GM12878 (cell line): ENCODE results near the gene TMEM239. TPM values are rescaled to one million over a fixed set of nuclear protein-coding genes. Genes with fewer than 3 reads are reported as not detected.

ENCODE experiments used
- ATAC-seq: fragments of 200-7000 bp; cut with Tn5 transposase; 3 replicates; pipeline ENCODE4 v1.9.1; 2020; ENCODE audit warnings: mild to moderate bottlenecking, moderate library complexity
- BruUV-seq: library from RNA; stranded (reverse); fragments of 400-500 nt; replicated peaks from 2 replicates; lab custom pipeline; 2021; lab: Mats Ljungman, UMichigan
- CTCF ChIA-PET: fragments of 300-600 bp; sonication (Branson Sonifier 250); formaldehyde crosslinking; extraction: SDS; loops from one replicate; lab custom pipeline; 2021; ENCODE audit warnings: inconsistent platforms; lab: Yijun Ruan, JAX
- POLR2A ChIA-PET: fragments of 350-600 bp; formaldehyde crosslinking; extraction: SDS; loops from one replicate; lab custom pipeline; 2021; ENCODE audit warnings: inconsistent platforms; lab: Charles Lee
- RAD21 ChIA-PET: fragments of 300-600 bp; sonication (Branson Sonifier 250); formaldehyde crosslinking; loops from one replicate; lab custom pipeline; 2023; ENCODE audit warnings: antibody characterized with exemption; ENCODE audit not compliant: unreplicated experiment; lab: Charles Lee
- SMC1A ChIA-PET: fragments of 300-600 bp; sonication (Branson Sonifier 250); formaldehyde crosslinking; loops from one replicate; lab custom pipeline; 2023; ENCODE audit not compliant: unreplicated experiment, uncharacterized antibody; lab: Charles Lee
- DNase-seq: peaks from one replicate; pipeline ENCODE4 v3.0.0-alpha.2; 2011; ENCODE audit warnings: low read depth, low spot score
- FAIRE-seq: peaks from 3 replicates; lab custom pipeline; 2011; peaks lifted over from hg19 to GRCh38; lab: Jason Lieb, UNC
- H2AFZ ChIP-seq: 2 replicates; pipeline ENCODE4 v1.6.0; 2011; ENCODE audit warnings: low read depth, low read length, control low read depth; ENCODE audit not compliant: control insufficient read depth
- H3K27ac ChIP-seq: 2 replicates; pipeline ENCODE4 v1.5.1; 2011; ENCODE audit warnings: control low read depth; ENCODE audit not compliant: control insufficient read depth, insufficient read depth
- H3K27me3 ChIP-seq, 2 experiments: replicated peaks in 1 of 2; 2 replicates each; pipeline versions ENCODE4 v1.6.0 to v1.6.1; 2011; ENCODE audit warnings: low read length in 1 of 2; ENCODE audit not compliant: control insufficient read depth in 2 of 2, insufficient read depth in 2 of 2
- H3K36me3 ChIP-seq, 2 experiments: 2 replicates each; pipeline ENCODE4 v1.5.1; 2011; ENCODE audit warnings: low read length in 1 of 2; ENCODE audit not compliant: control insufficient read depth in 2 of 2, insufficient read depth in 2 of 2
- H3K4me1 ChIP-seq: 2 replicates; pipeline ENCODE4 v1.6.1; 2011; ENCODE audit warnings: mild to moderate bottlenecking, low read length, moderate library complexity, mixed read lengths; ENCODE audit not compliant: control insufficient read depth, insufficient read depth
- H3K4me2 ChIP-seq: 2 replicates; pipeline ENCODE4 v1.6.0; 2011; ENCODE audit warnings: control low read depth; ENCODE audit not compliant: control insufficient read depth, insufficient read depth
- H3K4me3 ChIP-seq: fragments of 200-600 bp; sonication (generic); 2 replicates; pipeline ENCODE4 v1.5.1; 2016
- H3K79me2 ChIP-seq: 2 replicates; pipeline ENCODE4 v1.6.0; 2011; ENCODE audit warnings: low read length; ENCODE audit not compliant: control insufficient read depth, insufficient read depth
- H3K9ac ChIP-seq: 2 replicates; pipeline ENCODE4 v1.8.0; 2011; ENCODE audit warnings: low read length, control low read depth, mixed read lengths; ENCODE audit not compliant: control insufficient read depth, insufficient read depth
- H3K9me3 ChIP-seq: replicated peaks from 3 replicates; pipeline ENCODE4 v1.5.1; 2011; ENCODE audit warnings: mild to moderate bottlenecking, low read length; ENCODE audit not compliant: control insufficient read depth, insufficient read depth
- H4K20me1 ChIP-seq: 2 replicates; pipeline ENCODE4 v1.6.0; 2011; ENCODE audit not compliant: control insufficient read depth, insufficient read depth
- CHD4 ChIP-seq: fragments of 200-600 bp; sonication (generic); IDR thresholded peaks from 2 replicates; pipeline ENCODE4 v1.6.1; 2016; ENCODE audit warnings: mild to moderate bottlenecking
- MYC ChIP-seq: IDR thresholded peaks from 2 replicates; pipeline ENCODE4 v1.6.1; 2011; ENCODE audit warnings: mild to moderate bottlenecking, low read length, moderate library complexity, inconsistent platforms; ENCODE audit not compliant: insufficient read depth, insufficient replicate concordance, insufficient read length, severe bottlenecking
- NR2C1 ChIP-seq: fragments of 450-650 bp; IDR thresholded peaks from 2 replicates; pipeline ENCODE4 v1.6.1; 2017; ENCODE audit warnings: antibody characterized with exemption, mild to moderate bottlenecking, moderate library complexity
- SIN3A ChIP-seq: IDR thresholded peaks from 2 replicates; pipeline ENCODE4 v1.6.1; 2012; ENCODE audit warnings: low read depth, low read length, improper control_type of control experiment
- SKIL ChIP-seq: fragments of 450-650 bp; IDR thresholded peaks from 2 replicates; pipeline ENCODE4 v1.6.1; 2017; ENCODE audit warnings: mild to moderate bottlenecking, low read depth, inconsistent platforms; ENCODE audit not compliant: poor library complexity, severe bottlenecking
- STAT1 ChIP-seq: fragments of 450-650 bp; conservative IDR thresholded peaks from 2 replicates; pipeline ENCODE4 v1.6.1; 2014; ENCODE audit warnings: antibody characterized with exemption, mild to moderate bottlenecking
- ZBTB33 ChIP-seq: fragments of 450-650 bp; IDR thresholded peaks from 2 replicates; pipeline ENCODE4 v1.6.1; 2017; ENCODE audit warnings: mild to moderate bottlenecking
- ZNF217 ChIP-seq: fragments of 450-650 bp; IDR thresholded peaks from 2 replicates; pipeline ENCODE4 v1.6.1; 2017; ENCODE audit warnings: antibody characterized with exemption, mild to moderate bottlenecking
- WGBS: methylation state at CpG from one replicate; pipeline ENCODE4 v1.1.6; 2016; ENCODE audit warnings: low lambda C conversion rate; ENCODE audit not compliant: insufficient replicate concordance, insufficient coverage; ENCODE audit errors: missing lambda C conversion rate; 5-methylcytosine and 5-hydroxymethylcytosine counted together
- in situ Hi-C: fragments of 300-500 bp; cut with MboI; formaldehyde crosslinking; loops from 9 replicates; pipeline ENCODE4 v1.14.3; 2018; ENCODE audit warnings: mixed read lengths
- intact Hi-C: fragments of 100-400 bp; cut with micrococcal nuclease; formaldehyde crosslinking; loops from one replicate; pipeline ENCODE4 v1.14.2; 2022; ENCODE audit not compliant: unreplicated experiment
- polyA plus RNA-seq, 11 experiments: library from polyadenylated mRNA; depleted of rRNA in 4 of 11; unstranded in 6 of 11; stranded (reverse) in 5 of 11; fragments of >200 nt; fragmentation: Nextera tagmentation in 4 of 11; fragmentation: Illumina TruSeq in 1 of 11; extraction: Ambion mirVana in 4 of 11; extraction: Trizol in 1 of 11; gene quantifications; 1 replicate in 1 of 11; 2 replicates in 10 of 11; pipeline versions ENCODE4 v1.2.1 to v1.2.3, GENCODE V29; 2011 to 2016; ENCODE audit warnings: inconsistent platforms in 2 of 11, missing spikeins in 2 of 11, low read depth in 1 of 11
- total RNA-seq, 4 experiments: library from RNA; depleted of rRNA in 3 of 4; stranded (reverse); fragments of >200 nt in 3 of 4; fragmentation: Illumina TruSeq in 1 of 4; extraction: Trizol in 1 of 4; gene quantifications; 2 replicates each; pipeline versions ENCODE4 v1.2.1 to v1.2.3, GENCODE V29; 2013 to 2021

Gene TMEM239
- total and polyA plus RNA-seq, 10 of the 15 experiments (the other 5 are each of a cell fraction or from before 2014, with no cell fraction given): not detected

GRCh38 chr20:2820084-2820895 lies 4.1 kb downstream of the TMEM239 start:
- Histone ChIP-seq H3K79me2 (no peaks in the 10 kb centered on the region), H4K20me1 (no peaks in the 10 kb centered on the region), H3K9ac (no peak overlapping the region), H3K4me1 (no peaks in the 10 kb centered on the region), H3K27me3 (no peaks in the 10 kb centered on the region), H3K4me3 (no peak overlapping the region), H3K27ac (no peak overlapping the region), H3K4me2 (no peak overlapping the region), H3K9me3 (no peaks in the 10 kb centered on the region), H3K36me3 (no peaks in the 10 kb centered on the region), H2AFZ (no peak overlapping the region)
- RAD21 ChIA-PET: no interaction called here
- TF ChIP-seq ZNF217 (no peak), SIN3A (no peak)
- SMC1A ChIA-PET: no interaction called here
- BruUV-seq: no TSS peak
- DNase-seq (no peak), FAIRE-seq (no peak), ATAC-seq (no peak)
- WGBS: 70% methylated on average over 32 of the region's 32 CpGs
- in situ Hi-C loops: loop anchor here (5.0 kb wide), 1 partner anchor 1217 kb away; no protein-coding TSS in a partner anchor
- intact Hi-C loops: no loop called here
- POLR2A ChIA-PET: no interaction called here
- CTCF ChIA-PET: no interaction called here

GRCh38 chr20:2820896-2821869 lies 5.0 kb downstream of the TMEM239 start:
- POLR2A ChIA-PET: no interaction called here
- no peak for TF ChIP-seq MYC
- no peak for TF ChIP-seq ZBTB33
- no peak for TF ChIP-seq CHD4
- TF ChIP-seq SKIL: no peak
- no peak for TF ChIP-seq NR2C1
- TF ChIP-seq STAT1: no peak

More at GRCh38 chr20:2820896-2821869, 5.0 kb downstream of the TMEM239 start:
- no peak overlapping the region for H3K9ac ChIP-seq
- WGBS: 45% methylated on average over 62 of the region's 68 CpGs
- no peak overlapping the region for H3K27ac ChIP-seq
- H3K79me2 ChIP-seq: no peaks in the 10 kb centered on the region
- H4K20me1 ChIP-seq: no peaks in the 10 kb centered on the region
- ChIA-PET RAD21 (no interaction called here), SMC1A (interaction anchor here (1.5 kb wide), 1 partner anchor 9 kb away, joined by 4 read pairs; no protein-coding TSS in a partner anchor), CTCF (no interaction called here)
- no peak overlapping the region for H2AFZ ChIP-seq
- no peaks in the 10 kb centered on the region for H3K36me3 ChIP-seq
- H3K27me3 ChIP-seq: no peaks in the 10 kb centered on the region
- H3K4me3 ChIP-seq: no peak overlapping the region
- no peak for ATAC-seq
- FAIRE-seq: no peak
- no peaks in the 10 kb centered on the region for H3K4me1 ChIP-seq
- no TSS peak for BruUV-seq
- in situ Hi-C loops (loop anchor here (5.0 kb wide), 1 partner anchor 1216 kb away; no protein-coding TSS in a partner anchor), intact Hi-C loops (no loop called here)
- no peak overlapping the region for H3K4me2 ChIP-seq
- DNase-seq: no peak
- no peaks in the 10 kb centered on the region for H3K9me3 ChIP-seq
